Measurements from ENCODE around the gene EXOSC5.

DNA sequence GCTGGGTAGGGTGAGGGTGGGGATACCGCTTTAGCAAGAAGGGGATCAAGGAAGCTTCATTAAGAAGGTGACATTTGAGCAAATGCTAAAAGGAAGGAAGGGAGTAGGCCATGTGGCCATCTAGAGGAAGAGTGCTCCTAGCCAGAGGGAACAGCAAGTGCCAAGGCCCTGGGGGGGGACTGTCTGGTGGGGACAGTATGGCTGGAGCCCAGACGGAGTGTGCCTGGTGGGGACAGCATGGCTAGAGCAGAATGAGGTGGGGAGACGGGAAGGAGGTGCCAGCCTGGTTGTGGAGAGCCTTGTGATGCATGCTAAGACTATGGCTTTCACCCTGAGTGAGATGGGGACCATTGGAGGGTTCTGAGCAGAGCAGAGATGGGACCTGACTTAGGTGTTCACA, 41.4 kb downstream of the EXOSC5 start:
- TF ChIP-seq POLR2A (IDR thresholded peaks at IDR 0.05; ENCODE audit: low read depth, low read length): no peak
- TF ChIP-seq, protein P1, sequence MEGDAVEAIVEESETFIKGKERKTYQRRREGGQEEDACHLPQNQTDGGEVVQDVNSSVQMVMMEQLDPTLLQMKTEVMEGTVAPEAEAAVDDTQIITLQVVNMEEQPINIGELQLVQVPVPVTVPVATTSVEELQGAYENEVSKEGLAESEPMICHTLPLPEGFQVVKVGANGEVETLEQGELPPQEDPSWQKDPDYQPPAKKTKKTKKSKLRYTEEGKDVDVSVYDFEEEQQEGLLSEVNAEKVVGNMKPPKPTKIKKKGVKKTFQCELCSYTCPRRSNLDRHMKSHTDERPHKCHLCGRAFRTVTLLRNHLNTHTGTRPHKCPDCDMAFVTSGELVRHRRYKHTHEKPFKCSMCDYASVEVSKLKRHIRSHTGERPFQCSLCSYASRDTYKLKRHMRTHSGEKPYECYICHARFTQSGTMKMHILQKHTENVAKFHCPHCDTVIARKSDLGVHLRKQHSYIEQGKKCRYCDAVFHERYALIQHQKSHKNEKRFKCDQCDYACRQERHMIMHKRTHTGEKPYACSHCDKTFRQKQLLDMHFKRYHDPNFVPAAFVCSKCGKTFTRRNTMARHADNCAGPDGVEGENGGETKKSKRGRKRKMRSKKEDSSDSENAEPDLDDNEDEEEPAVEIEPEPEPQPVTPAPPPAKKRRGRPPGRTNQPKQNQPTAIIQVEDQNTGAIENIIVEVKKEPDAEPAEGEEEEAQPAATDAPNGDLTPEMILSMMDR (conservative IDR thresholded peaks at IDR 0.05; ENCODE audit: low read depth, low read length): no peak
- TF ChIP-seq CEBPB (IDR thresholded peaks at IDR 0.05; ENCODE audit: low read depth, low read length): no peak
